ENCODE results near the gene SCO2. TPM values are rescaled to one million over a fixed set of nuclear protein-coding genes. Genes with fewer than 3 reads are reported as not detected.

Gene SCO2
- total and polyA plus RNA-seq, 2 of the 13 experiments (the other 11 are each of a cell fraction or from before 2014, with no cell fraction given): 0.32 to 3.7 TPM

DNA sequence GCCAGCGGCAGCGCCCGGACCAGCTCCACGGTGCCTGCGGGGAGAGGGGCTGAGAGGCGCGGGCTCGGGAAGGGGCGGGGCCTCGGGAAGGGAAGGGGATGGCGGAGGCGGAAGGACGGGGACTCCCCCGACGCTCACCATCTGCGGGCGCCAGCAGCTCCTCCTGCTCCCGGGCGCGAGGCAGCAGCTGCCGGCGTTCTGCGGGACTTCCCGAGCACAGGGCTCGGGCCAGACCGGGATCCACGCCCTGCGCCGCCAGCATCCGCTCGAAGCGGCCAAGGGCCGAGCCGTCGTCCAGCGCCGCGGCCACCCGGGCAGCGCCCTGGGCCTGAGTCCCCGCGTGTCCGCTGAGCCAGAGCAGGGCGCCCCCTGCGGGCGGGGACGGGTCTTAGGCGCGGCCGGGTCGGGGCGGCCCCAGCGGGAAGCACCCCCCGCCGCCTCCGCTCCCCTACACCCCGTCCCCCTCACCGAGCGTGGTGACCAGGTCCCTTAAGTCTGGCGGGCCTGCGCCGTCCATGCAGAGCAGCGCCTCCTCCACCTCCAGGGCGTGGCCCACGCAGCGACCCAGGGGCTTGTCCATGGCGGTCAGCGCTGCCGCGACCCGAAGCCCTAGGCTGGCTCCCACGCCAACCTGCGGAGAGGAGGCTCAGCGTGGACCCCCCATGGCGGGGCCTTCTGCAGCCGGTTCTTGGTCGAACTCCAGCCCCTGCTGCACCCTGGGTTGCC is 873 bp upstream of the SCO2 start (continued):
- TF ChIP-seq ISL2 (CRISPR knock-in tag; IDR thresholded peaks at IDR 0.05) (no peak; the same call in 1 of the 2 replicates), SALL1 (CRISPR knock-in tag; IDR thresholded peaks at IDR 0.05) (no peak; the same call in 1 of the 2 replicates), ZNF350 (CRISPR knock-in tag; IDR thresholded peaks at IDR 0.05; ENCODE audit: borderline replicate concordance, low read depth) (no peak), RFX3 (CRISPR knock-in tag; IDR thresholded peaks at IDR 0.05) (no peak), JUNB (CRISPR knock-in tag; IDR thresholded peaks at IDR 0.05; ENCODE audit: borderline replicate concordance) (peak; percentile 12; the same call in 1 of the 2 replicates), HNRNPK (IDR thresholded peaks at IDR 0.05; ENCODE audit: low read depth, low read length, poor library complexity, severe bottlenecking) (peak; percentile 76), AGO2 (optimal IDR thresholded peaks at IDR 0.05; ENCODE audit: low read depth, low read length) (peak; percentile 82), SP4 (CRISPR knock-in tag; IDR thresholded peaks at IDR 0.05) (peak; percentile 74), ZNF773 (CRISPR knock-in tag; IDR thresholded peaks at IDR 0.05; ENCODE audit: borderline replicate concordance) (0 out of 2 replicates have a peak, but pooled peaks have one; percentile 14), TAF15 (IDR thresholded peaks at IDR 0.05; ENCODE audit: low read depth, low read length, poor library complexity, severe bottlenecking) (peak; percentile 53), NFE2L2 (IDR thresholded peaks at IDR 0.05; ENCODE audit: low read length) (no peak), ATM (IDR thresholded peaks at IDR 0.05; ENCODE audit: borderline replicate concordance) (no peak), ZNF816 (CRISPR knock-in tag; IDR thresholded peaks at IDR 0.05; ENCODE audit: borderline replicate concordance) (peak; percentile 60; the same call in 1 of the 2 replicates), ATF7-NPFF (CRISPR knock-in tag; IDR thresholded peaks at IDR 0.05; ENCODE audit: low read depth) (no peak; the same call in 1 of the 2 replicates), HOXD1 (CRISPR knock-in tag; IDR thresholded peaks at IDR 0.05) (peak; percentile 15; the same call in 1 of the 2 replicates), HOXA3 (CRISPR knock-in tag; IDR thresholded peaks at IDR 0.05) (peak; percentile 30; the same call in 1 of the 2 replicates), ADNP (CRISPR knock-in tag; IDR thresholded peaks at IDR 0.05) (peak; percentile 41; the same call in 1 of the 2 replicates), NCOA1 (CRISPR knock-in tag; IDR thresholded peaks at IDR 0.05) (no peak), SP1 (IDR thresholded peaks at IDR 0.05) (no peak), SP1 (CRISPR knock-in tag; IDR thresholded peaks at IDR 0.05) (0 out of 2 replicates have a peak, but pooled peaks have one; percentile 16), ZFP82 (CRISPR knock-in tag; IDR thresholded peaks at IDR 0.05; ENCODE audit: borderline replicate concordance) (peak; percentile 96; the same call in 1 of the 2 replicates)
- TF ChIP-seq, protein P1, sequence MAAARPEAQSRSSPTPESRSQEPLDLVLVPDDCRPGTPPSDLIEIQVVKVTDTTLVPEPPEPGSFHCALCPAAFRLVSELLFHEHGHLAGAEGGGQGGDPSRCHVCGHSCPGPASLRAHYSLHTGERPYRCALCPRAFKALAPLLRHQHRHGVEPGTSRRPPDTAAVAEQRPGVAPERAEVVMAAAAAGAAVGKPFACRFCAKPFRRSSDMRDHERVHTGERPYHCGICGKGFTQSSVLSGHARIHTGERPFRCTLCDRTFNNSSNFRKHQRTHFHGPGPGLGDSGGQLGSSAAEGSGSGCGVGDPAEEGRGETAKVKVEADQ (CRISPR knock-in tag; IDR thresholded peaks at IDR 0.05; ENCODE audit: borderline replicate concordance): no peak
- TF ChIP-seq, protein P2, sequence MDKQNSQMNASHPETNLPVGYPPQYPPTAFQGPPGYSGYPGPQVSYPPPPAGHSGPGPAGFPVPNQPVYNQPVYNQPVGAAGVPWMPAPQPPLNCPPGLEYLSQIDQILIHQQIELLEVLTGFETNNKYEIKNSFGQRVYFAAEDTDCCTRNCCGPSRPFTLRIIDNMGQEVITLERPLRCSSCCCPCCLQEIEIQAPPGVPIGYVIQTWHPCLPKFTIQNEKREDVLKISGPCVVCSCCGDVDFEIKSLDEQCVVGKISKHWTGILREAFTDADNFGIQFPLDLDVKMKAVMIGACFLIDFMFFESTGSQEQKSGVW (CRISPR knock-in tag; IDR thresholded peaks at IDR 0.05; ENCODE audit: borderline replicate concordance): 0 out of 2 replicates have a peak, but pooled peaks have one; percentile 66
- TF ChIP-seq, protein P3, sequence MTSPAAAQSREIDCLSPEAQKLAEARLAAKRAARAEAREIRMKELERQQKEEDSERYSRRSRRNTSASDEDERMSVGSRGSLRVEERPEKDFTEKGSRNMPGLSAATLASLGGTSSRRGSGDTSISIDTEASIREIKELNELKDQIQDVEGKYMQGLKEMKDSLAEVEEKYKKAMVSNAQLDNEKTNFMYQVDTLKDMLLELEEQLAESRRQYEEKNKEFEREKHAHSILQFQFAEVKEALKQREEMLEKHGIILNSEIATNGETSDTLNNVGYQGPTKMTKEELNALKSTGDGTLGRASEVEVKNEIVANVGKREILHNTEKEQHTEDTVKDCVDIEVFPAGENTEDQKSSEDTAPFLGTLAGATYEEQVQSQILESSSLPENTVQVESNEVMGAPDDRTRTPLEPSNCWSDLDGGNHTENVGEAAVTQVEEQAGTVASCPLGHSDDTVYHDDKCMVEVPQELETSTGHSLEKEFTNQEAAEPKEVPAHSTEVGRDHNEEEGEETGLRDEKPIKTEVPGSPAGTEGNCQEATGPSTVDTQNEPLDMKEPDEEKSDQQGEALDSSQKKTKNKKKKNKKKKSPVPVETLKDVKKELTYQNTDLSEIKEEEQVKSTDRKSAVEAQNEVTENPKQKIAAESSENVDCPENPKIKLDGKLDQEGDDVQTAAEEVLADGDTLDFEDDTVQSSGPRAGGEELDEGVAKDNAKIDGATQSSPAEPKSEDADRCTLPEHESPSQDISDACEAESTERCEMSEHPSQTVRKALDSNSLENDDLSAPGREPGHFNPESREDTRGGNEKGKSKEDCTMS (CRISPR knock-in tag; conservative IDR thresholded peaks at IDR 0.05): no peak
- TF ChIP-seq, protein P4, sequence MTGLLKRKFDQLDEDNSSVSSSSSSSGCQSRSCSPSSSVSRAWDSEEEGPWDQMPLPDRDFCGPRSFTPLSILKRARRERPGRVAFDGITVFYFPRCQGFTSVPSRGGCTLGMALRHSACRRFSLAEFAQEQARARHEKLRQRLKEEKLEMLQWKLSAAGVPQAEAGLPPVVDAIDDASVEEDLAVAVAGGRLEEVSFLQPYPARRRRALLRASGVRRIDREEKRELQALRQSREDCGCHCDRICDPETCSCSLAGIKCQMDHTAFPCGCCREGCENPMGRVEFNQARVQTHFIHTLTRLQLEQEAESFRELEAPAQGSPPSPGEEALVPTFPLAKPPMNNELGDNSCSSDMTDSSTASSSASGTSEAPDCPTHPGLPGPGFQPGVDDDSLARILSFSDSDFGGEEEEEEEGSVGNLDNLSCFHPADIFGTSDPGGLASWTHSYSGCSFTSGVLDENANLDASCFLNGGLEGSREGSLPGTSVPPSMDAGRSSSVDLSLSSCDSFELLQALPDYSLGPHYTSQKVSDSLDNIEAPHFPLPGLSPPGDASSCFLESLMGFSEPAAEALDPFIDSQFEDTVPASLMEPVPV (CRISPR knock-in tag; IDR thresholded peaks at IDR 0.05): peak; percentile 48; the same call in 1 of the 2 replicates

All from HepG2 (cell line).